ENCODE data around the gene ENO1.

DNA sequence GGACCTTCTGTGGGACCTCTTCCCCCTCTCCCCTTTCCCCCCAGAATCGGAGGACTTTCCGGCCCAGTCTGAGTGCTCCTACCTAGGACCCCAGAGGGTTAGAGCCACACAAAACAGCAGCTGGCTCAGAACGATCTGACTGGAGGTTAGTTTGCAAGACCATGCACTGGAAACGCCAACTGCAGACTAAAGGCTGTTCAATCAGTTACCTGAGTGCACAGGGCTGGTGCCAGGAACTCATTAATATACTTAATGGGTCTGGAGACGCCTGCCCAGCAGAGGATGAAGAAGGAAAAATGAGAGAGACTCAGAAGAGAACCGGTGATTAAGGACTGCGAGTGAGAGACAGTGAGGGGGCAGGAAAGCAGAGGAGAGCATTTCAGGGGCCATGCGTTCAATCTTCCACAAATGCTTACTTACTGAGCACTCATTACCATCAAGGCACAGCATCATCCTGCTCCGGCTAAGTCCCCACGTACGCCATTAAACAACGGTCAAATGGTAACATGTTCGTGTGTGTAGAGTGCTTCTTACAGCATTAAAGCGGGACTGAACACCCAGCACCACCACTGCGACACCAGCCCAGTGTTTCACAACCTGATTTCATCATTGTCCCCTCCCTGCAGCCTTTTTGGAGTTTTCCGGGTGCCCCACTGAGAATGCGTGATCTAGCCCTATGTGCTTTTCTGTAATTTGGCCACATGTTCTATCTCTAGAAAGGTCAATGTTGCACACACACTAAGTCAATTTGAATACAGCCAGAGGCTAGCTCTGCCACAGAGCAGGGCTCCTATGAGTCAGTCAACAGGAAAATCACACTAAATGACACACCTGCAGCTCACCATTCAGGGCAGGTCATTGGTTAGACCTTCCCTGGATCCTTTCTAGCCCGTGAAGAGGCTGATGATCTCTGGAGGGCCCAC, 7.6 kb downstream of the ENO1 start:
- TF ChIP-seq, protein P1, sequence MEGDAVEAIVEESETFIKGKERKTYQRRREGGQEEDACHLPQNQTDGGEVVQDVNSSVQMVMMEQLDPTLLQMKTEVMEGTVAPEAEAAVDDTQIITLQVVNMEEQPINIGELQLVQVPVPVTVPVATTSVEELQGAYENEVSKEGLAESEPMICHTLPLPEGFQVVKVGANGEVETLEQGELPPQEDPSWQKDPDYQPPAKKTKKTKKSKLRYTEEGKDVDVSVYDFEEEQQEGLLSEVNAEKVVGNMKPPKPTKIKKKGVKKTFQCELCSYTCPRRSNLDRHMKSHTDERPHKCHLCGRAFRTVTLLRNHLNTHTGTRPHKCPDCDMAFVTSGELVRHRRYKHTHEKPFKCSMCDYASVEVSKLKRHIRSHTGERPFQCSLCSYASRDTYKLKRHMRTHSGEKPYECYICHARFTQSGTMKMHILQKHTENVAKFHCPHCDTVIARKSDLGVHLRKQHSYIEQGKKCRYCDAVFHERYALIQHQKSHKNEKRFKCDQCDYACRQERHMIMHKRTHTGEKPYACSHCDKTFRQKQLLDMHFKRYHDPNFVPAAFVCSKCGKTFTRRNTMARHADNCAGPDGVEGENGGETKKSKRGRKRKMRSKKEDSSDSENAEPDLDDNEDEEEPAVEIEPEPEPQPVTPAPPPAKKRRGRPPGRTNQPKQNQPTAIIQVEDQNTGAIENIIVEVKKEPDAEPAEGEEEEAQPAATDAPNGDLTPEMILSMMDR (IDR thresholded peaks at IDR 0.05), result no peak
- TF ChIP-seq EP300 (IDR thresholded peaks at IDR 0.05), result no peak

Measured in stomach (tissue), 4 donors.